Stimulated activated CD4-positive, alpha-beta T cell treated with anti-CD3 and anti-CD28 coated beads, Interleukin-2, amount 100 ng/mL, for 4 hours (primary cell): Measurements from ENCODE around the gene FBXO8.
A peak's percentile ranks its signal among the peaks of the same experiment; 100 is the strongest.
"Not testable (repeated sequence)": the region's sequence is repeated elsewhere in the genome, so short reads cannot be mapped to it uniquely, and the experiment has no call there.

Experiments
- DNase-seq: peaks from one replicate; pipeline ENCODE4 v3.0.0-alpha.2; 2020; ENCODE audit warnings: low read depth

The FBXO8 gene

GRCh38 chr4:174283507-174284471 lies at the start of gene FBXO8, which contains the start of gene CEP44:
FBXO8 (minus strand) TSS chr4:174283667; CDS start chr4:174263092, 20,575 bp downstream.
CEP44 (plus strand) TSS chr4:174283911; CDS start chr4:174299122, 15,211 bp downstream.
- DNase-seq: peak; percentile 33

GRCh38 chr4:174332741-174333493 lies 49.5 kb upstream of the FBXO8 start:
- no peak for DNase-seq

GRCh38 chr4:174324725-174325124 lies 41.3 kb upstream of the FBXO8 start:
- DNase-seq: no peak

DNA sequence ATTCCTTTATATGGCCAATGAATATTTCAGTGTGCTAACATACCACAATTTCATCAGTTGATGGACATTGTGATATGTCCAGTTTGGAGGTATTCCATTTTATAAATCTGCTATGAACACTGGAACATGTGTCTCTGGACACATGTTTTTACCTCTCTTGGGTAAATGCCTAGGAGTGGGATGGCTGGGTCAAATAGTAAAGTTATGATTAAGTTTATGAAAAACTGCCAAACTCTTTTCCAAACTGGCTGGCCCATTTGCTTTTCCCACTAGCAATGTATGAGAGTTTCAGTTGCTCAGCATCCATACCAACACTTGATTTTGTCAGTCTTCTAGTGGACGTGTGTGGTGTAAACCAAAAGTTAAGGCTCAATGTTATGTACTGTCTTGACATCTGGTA lies 40.8 kb upstream of the FBXO8 start:
- no peak for DNase-seq

DNA sequence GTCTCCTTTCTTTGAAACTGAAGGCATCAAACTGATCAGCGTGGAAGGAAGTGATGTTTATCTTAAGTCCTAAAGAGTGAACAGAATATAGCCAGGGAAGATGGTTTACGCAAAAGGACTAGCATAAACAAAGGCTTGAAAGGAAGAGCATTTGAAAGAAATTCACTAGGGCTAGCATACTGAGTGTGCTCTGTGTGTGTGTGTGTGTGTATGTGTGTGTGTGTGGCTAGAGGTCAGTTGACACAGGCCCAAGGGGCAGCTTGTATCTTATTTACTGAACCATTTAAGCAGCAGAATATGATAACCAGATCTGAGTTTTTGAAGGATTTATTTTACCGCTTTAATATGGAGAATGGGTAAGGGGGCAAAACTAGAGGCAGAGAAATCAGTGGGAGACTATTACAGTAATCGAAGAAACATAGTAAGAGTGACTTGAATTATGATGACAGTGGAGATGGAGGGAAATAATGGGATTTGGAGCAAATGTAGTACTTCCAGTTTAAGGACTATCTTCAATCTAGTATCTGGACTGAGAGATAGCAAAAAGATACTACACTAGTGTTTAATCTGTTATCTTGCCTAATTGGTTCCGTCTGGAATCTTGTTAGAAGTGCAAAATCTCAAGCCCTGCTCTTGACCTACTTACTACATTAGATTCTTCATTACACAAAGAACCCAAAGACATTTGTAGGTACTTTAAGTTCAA lies 37.2 kb upstream of the FBXO8 start:
- DNase-seq: no peak

- DNase-seq: no peak
These were observed 35.6 kb upstream of the FBXO8 start for GRCh38 chr4:174318829-174319764.

DNA sequence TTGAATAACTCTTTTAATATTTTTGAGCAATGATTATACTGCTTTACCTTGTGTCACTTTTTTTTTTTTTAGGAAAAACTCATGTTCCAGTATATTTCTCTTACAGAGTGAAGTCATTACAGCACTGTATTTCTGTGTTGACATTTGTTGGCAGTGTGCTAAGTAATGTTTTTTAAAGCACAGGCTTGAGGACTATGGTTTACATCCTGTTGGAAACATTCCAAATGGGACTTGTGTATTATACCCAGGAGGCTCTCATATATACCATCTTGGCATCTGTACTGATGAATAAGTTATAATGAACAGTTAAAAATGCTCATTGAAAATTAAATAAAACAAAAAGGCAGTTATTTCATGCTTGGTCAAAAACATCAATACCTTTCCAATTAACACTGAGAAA lies 34.1 kb upstream of the FBXO8 start:
- DNase-seq: no peak

- DNase-seq: no peak
These were observed 33.5 kb upstream of the FBXO8 start for GRCh38 chr4:174316954-174317353.

GRCh38 chr4:174316546-174316945 lies 33.1 kb upstream of the FBXO8 start:
- no peak for DNase-seq

DNA sequence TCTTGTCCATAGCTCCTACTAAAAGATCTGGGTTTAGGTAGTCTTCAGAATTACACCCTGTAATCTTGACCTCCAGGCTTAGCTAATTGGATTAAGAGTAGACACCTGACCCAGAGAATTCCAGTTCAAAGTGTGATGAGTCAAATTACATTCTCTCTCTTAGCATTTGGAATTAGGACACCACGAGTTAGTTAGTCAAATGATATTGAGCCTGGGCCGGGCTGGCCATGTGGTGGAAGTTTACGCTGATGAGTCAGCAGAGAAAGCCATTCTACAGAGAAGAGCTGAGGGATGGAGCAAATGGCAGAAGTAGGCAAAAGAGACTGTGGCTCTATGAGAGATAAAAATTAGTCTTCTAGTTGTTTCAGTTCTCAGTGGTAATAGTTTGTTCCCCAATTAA lies 31.3 kb upstream of the FBXO8 start:
- DNase-seq: no peak

- no peak for DNase-seq
These were observed 30.8 kb upstream of the FBXO8 start for GRCh38 chr4:174314274-174314673.

GRCh38 chr4:174312993-174313392 lies 29.5 kb upstream of the FBXO8 start:
- DNase-seq: no peak

- DNase-seq: no peak
These were observed 24.2 kb upstream of the FBXO8 start for GRCh38 chr4:174307694-174308093.

GRCh38 chr4:174305961-174306360 lies 22.5 kb upstream of the FBXO8 start:
- DNase-seq: no peak

- DNase-seq: no peak
These were observed 21.2 kb upstream of the FBXO8 start for GRCh38 chr4:174304664-174305063.

DNA sequence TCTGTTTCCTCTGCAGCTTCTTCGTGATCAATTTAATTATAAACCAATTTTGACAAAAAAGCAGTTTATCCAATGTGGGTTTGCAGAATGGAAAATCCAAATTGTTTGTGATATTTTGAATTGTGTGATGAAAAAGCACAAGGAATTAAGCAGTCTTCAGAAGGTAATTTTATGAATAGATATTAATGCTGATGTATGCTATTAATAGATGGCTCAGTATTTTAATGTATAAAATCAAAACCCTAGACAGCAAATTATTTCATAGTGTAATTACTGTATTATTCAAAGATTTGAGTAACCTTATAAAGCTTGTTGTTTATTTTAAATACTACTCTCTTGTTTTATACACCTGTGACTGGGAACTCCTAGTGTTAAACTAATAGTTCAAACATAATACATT lies 20.2 kb upstream of the FBXO8 start:
- DNase-seq: no peak

GRCh38 chr4:174295142-174295541 lies 11.7 kb upstream of the FBXO8 start:
- DNase-seq: not testable (repeated sequence)

DNA sequence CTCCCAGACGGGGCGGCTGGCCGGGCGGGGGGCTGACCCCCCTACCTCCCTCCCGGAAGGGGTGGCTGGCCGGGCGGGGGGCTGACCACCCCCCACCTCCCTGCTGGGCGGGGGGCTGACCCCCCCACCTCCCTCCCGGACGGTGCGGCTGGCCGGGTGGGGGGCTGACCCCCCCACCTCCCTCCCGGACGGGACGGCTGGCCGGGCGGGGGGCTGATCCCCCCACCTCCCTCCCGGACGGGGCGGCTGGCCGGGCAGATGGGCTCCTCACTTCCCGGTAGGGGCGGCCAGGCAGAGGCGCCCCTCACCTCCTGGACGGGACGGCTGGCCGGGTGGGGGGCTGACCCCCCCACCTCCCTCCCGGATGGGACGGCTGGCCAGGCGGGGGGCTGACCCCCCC lies 11.2 kb upstream of the FBXO8 start:
- DNase-seq: not testable (repeated sequence)

DNA sequence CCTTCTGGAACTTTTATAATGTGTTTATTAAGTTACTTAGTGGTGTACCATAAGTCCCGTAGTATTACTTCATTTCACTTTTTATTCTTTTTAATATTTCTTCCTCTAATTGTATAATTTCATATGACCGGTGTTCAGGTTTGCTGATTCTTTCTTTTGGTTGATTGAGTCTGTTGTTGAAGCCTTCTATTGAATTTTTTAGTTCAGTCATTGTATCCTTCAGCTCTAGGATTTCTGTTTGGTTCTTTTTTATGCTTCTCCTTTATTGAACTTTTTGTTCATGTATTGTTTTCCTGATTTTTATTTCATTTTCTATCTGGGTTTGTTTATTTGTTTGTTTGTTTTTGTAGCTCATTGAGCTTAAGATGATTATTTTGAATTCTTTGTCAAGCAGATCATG lies 9.0 kb upstream of the FBXO8 start:
- no peak for DNase-seq

DNA sequence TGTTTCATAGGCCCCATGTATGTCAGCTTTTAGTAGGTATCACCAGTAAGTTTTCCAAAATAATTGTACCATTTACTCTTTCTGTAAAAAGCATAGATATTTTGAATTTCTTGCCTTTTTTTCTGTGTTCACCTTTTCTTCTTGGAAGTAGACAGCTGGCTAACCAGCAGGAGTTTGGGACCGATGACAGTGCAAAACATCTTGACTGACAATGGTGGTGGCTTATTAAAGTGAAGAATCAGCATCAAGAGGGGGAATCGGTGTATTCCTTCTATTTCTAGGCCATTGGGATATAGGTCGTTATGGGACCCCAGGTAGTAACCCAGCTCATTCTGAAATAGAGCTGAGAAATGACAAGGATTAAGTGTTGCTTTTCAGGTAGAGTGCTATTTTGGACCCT lies 3.4 kb upstream of the FBXO8 start:
- no peak for DNase-seq

DNA sequence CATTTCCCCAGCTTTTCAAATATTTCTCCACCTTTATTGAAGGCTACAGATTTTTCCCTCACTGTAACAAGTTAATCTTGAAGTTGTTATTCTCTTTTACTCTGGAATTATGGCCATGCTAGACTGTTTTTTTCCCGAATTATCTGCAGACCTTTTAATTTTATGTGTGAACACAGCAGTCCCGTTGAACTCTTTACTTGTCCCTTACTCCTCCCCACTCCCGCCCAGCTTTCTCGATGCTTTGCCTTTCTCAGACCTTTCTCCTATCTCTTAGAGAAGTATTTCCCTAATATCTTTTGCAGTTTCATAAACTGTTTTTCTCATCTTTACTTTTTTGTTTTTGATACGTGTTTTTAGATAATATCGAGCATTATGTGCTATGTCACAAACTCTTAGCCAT lies 1.0 kb upstream of the FBXO8 start:
- DNase-seq: no peak
